Gastroesophageal sphincter (tissue), 4 donors: ENCODE results near the gene ARHGAP30. TPM values are rescaled to one million over a fixed set of nuclear protein-coding genes. Genes with fewer than 3 reads are reported as not detected.

Experiments used
- ATAC-seq: fragments of 150-250 bp; one replicate; pipeline ENCODE4 v1.9.1; 2016; ENCODE audit warnings: mild to moderate bottlenecking, moderate library complexity
- H3K27ac ChIP-seq, 4 donors: fragments of 200-600 bp; sonication (generic) in 3 of 4; 1 replicate in 3 of 4; 2 replicates in 1 of 4; pipeline ENCODE4 v1.5.1; 2016 to 2019
- H3K27me3 ChIP-seq: fragments of 200-600 bp; sonication (generic); one replicate; pipeline ENCODE4 v1.5.1; 2019
- H3K36me3 ChIP-seq, 2 donors: fragments of 200-600 bp; sonication (generic); one replicate each; pipeline ENCODE4 v1.5.1; 2019; ENCODE audit warnings: control low read depth in 1 of 2
- H3K4me1 ChIP-seq, 3 donors: fragments of 200-600 bp; sonication (generic); 1 replicate in 2 of 3; 2 replicates in 1 of 3; pipeline ENCODE4 v1.5.1; 2016 to 2019; ENCODE audit warnings: control low read depth in 2 of 3
- H3K4me3 ChIP-seq, 2 donors: fragments of 200-600 bp; sonication (generic); one replicate each; pipeline ENCODE4 v1.5.1; 2019; ENCODE audit warnings: mild to moderate bottlenecking in 1 of 2, moderate library complexity in 1 of 2
- H3K9me3 ChIP-seq, 3 donors: fragments of 200-600 bp; sonication (generic); one replicate each; pipeline ENCODE4 v1.5.1; 2017 to 2019; ENCODE audit warnings: control low read depth in 2 of 3
- CTCF ChIP-seq, 4 experiments: fragments of 200-600 bp in 2 of 4; fragments of 450-650 bp in 2 of 4; sonication (generic) in 1 of 4; IDR thresholded peaks; one replicate each; pipeline ENCODE4 v1.5.1; 2017 to 2019; ENCODE audit warnings: antibody characterized with exemption in 4 of 4, mild to moderate bottlenecking in 2 of 4, moderate library complexity in 2 of 4
- EP300 ChIP-seq: sonication (generic); formaldehyde crosslinking; IDR thresholded peaks from one replicate; pipeline ENCODE4 v1.6.1; 2017; ENCODE audit warnings: antibody characterized with exemption, mild to moderate bottlenecking
- POLR2A ChIP-seq, 2 donors: fragments of 450-650 bp; IDR thresholded peaks; one replicate each; pipeline ENCODE4 v1.6.1; 2017; ENCODE audit warnings: antibody characterized with exemption in 2 of 2, mild to moderate bottlenecking in 2 of 2, moderate library complexity in 1 of 2
- POLR2AphosphoS5 ChIP-seq: sonication (generic); formaldehyde crosslinking; IDR thresholded peaks from one replicate; pipeline ENCODE4 v1.6.1; 2017; ENCODE audit warnings: antibody characterized with exemption
- WGBS, 2 donors: methylation state at CpG; one replicate each; pipeline ENCODE4 v1.1.5; 2018; ENCODE audit warnings: low coverage in 1 of 2; 5-methylcytosine and 5-hydroxymethylcytosine counted together
- total RNA-seq, 4 donors: library from RNA; depleted of rRNA; stranded (reverse); fragments of >200 nt; gene quantifications; one replicate each; pipeline ENCODE4 v1.1.0, GENCODE V29; 2016

The ARHGAP30 gene
- total RNA-seq, 4 donors from 2014 or later = 1.9 to 11.6 (median 4.4) TPM

- Histone ChIP-seq H3K36me3 (peaks cover 0 to 32% of the 10 kb centered on the region in 2 donors), H3K27me3 (no peaks in the 10 kb centered on the region), H3K4me1 (peaks cover 0 to 27% (median 14%) of the 10 kb centered on the region in 3 donors), H3K4me3 (peak overlapping the region in 1 of 2 donors; percentile 68), H3K9me3 (no peaks in the 10 kb centered on the region), H3K27ac (peak overlapping the region in 3 of 4 donors; percentile 59 to 83 (median 73))
- 67 to 86% methylated on average over 2 to 7 of the region's 9 CpGs for WGBS, 2 donors
- no peak for ATAC-seq
- TF ChIP-seq EP300 = no peak
- no peak for TF ChIP-seq CTCF (IDR thresholded peaks at IDR 0.05)
- TF ChIP-seq POLR2A (IDR thresholded peaks at IDR 0.05) = no peak
- no peak for TF ChIP-seq POLR2AphosphoS5
Observed at GRCh38 chr1:161099090-161099802, 29.6 kb upstream of the ARHGAP30 start.

DNA sequence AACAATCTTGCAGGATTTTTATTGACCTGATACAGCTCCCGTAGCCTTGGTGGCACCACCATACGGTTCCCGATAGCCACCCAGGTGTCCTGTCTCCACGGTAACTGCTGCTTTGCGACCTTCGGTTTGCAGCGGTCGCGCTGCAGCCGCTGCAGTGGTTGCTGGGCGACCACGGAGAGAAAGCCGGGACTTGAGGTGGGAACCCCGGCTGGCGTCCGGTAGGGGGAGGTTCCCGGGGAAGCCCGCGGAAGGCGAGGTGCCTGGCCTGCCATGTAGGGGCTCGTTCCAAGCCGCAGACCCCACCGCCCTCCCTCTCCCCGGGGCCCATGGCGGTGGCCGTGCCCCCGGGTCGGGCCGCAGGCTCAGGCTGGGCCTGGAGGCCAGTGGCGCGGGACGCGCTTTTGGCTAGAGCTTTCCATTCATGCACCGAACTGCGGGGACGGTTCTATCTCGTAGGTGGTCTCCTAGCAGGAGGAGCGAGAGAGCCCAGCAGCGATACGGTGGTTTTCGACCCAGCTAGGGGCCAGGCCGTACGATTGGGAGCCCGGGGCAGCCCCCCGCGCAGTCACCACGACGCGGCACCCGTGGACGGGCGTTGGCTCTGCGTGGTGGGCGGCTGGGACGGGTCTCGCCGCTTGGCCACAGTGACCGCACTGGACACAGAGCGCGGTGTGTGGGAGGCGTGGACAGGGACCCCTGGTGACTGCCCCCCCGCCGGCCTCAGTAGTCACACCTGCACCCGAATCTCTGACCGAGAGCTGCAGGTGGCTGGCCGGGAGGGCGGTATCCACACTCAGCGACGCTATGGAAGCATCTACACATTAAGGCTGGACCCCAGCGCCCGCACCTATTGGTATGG is 28.7 kb upstream of the ARHGAP30 start, which contains the start of gene KLHDC9:
Gene KLHDC9 (plus strand): TSS at position 152 of the 859 bp plus-strand sequence. CDS start 175 bp downstream, at position 327.
- H3K27me3 ChIP-seq = no peaks in the 10 kb centered on the region
- no peak for TF ChIP-seq POLR2A (IDR thresholded peaks at IDR 0.05)
- TF ChIP-seq POLR2AphosphoS5 = peak; percentile 8
- no peak for TF ChIP-seq EP300
- peak in 3 of 4 experiments; percentile 19 to 33 (median 25) for TF ChIP-seq CTCF (IDR thresholded peaks at IDR 0.05)
- 29% methylated on average over 5 of the region's 71 CpGs; no CpG with 5 or more reads in 1 of the 2 donors for WGBS, 2 donors
- peak; percentile 72 for ATAC-seq
- H3K27ac ChIP-seq = peak within 1 kb of the TSS; percentile 1 to 83 (median 66)
- H3K9me3 ChIP-seq = no peaks in the 10 kb centered on the region
- peaks cover 0 to 27% (median 14%) of the 10 kb centered on the region in 3 donors for H3K4me1 ChIP-seq
- peak within 1 kb of the TSS; percentile 58 to 68 for H3K4me3 ChIP-seq
- peaks cover 0 to 32% of the 10 kb centered on the region in 2 donors for H3K36me3 ChIP-seq

- peaks cover 0 to 23% of the 10 kb centered on the region in 2 donors for H3K36me3 ChIP-seq
- H3K27ac ChIP-seq = peak overlapping the region in 3 of 4 donors; percentile 59 to 83 (median 73)
- ATAC-seq = peak; percentile 82
- H3K27me3 ChIP-seq = no peaks in the 10 kb centered on the region
- H3K4me1 ChIP-seq = peaks cover 0 to 27% (median 14%) of the 10 kb centered on the region in 3 donors
- WGBS, 2 donors = 30 to 40% methylated on average over 1 of the region's 1 CpG
- TF ChIP-seq CTCF (IDR thresholded peaks at IDR 0.05) (no peak), POLR2A (IDR thresholded peaks at IDR 0.05) (no peak), POLR2AphosphoS5 (no peak), EP300 (no peak)
- H3K9me3 ChIP-seq = no peaks in the 10 kb centered on the region
- H3K4me3 ChIP-seq = no peak overlapping the region
Observed at GRCh38 chr1:161096530-161096929, 26.8 kb upstream of the ARHGAP30 start.

DNA sequence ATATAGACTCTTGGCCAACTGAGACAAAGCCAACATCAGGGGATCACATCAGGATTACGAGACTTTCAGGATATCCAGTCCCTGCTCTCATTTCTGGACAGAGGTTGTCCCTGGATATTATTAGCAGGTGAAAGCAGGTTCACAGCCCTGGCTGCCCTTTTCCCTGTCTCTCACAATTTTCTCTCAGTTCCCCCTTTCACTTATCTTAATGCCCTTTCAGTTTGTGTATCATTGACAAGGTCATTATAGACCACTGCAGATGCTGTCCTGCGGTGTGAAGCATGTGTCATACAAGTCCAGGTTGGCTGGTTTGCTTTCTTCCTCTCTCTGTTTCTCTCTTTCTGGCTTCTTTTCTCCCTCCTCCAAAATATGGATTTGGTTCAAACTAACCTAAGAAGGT is 26.3 kb upstream of the ARHGAP30 start:
- 82 to 90% methylated on average over 1 to 2 of the region's 2 CpGs for WGBS, 2 donors
- peak overlapping the region in 3 of 4 donors; percentile 7 to 9 (median 9) for H3K27ac ChIP-seq

More for the DNA sequence above, 26.3 kb upstream of the ARHGAP30 start:
- Histone ChIP-seq H3K4me3 (no peak overlapping the region), H3K36me3 (peaks cover 0 to 18% of the 10 kb centered on the region in 2 donors), H3K27me3 (no peaks in the 10 kb centered on the region), H3K4me1 (peaks cover 0 to 27% (median 14%) of the 10 kb centered on the region in 3 donors), H3K9me3 (no peaks in the 10 kb centered on the region)
- no peak for ATAC-seq
- TF ChIP-seq CTCF (IDR thresholded peaks at IDR 0.05) (no peak), POLR2A (IDR thresholded peaks at IDR 0.05) (no peak), POLR2AphosphoS5 (no peak), EP300 (no peak)
